ENCODE data around the gene TMEM131L. TPM values are rescaled to one million over a fixed set of nuclear protein-coding genes. Genes with fewer than 3 reads are reported as not detected.

Gene TMEM131L
- total RNA-seq, 1 donor from 2014 or later, result 18.6 TPM

DNA sequence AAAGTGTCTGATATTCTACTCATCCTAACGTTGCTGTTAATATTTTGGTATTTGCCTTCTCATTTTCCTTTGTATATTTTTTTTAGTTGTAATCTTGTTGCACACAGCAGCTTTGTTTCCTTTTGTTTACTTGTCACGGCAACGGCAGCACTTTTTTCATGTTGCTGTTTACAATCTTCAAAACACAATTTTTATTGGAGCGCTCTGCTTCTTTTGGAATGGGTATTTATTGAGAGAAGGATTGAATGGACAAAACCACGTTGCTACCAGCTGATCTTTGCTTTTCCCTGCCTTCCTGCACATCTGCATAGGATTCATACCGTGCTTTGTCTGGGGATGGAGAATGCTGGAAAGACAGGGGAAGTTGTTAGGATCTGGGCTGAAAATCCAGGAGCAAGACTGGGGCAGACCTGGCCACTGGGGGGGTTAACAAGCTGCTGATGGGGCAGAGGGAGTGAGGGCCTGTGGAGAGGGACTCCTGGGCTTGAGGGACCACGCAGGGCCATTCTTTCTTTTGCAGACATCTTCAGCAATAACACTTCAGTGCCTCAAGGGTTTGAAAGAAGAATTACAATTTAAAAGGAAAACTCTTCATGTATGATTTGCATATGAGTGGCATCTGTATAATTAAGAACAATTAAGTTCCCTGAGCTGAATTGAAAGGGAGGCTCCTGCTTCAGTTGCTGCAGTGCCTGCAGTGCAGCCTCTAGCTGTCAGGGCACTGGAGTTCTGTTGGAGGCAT, 69.8 kb downstream of the TMEM131L start:
- Histone ChIP-seq H3K36me3 (ENCODE audit: insufficient read depth, low read length) (no peaks in the 10 kb centered on the region), H3K9ac (ENCODE audit: low read length) (no peak overlapping the region), H3K27ac (ENCODE audit: low read depth, low read length) (no peak overlapping the region), H3K79me2 (ENCODE audit: insufficient read depth, low read length) (no peaks in the 10 kb centered on the region), H2AFZ (ENCODE audit: low read depth, low read length) (no peak overlapping the region), H3K4me3 (ENCODE audit: insufficient read depth, low read depth, low read length) (no peak overlapping the region), H3K4me2 (ENCODE audit: low read length) (no peak overlapping the region), H3K4me1 (ENCODE audit: insufficient read depth, low read length) (peaks cover 6% of the 10 kb centered on the region), H3K9me3 (ENCODE audit: insufficient read depth, low read depth, low read length) (no peaks in the 10 kb centered on the region), H4K20me1 (ENCODE audit: insufficient read depth, low read length) (peaks cover 21% of the 10 kb centered on the region), H3K27me3 (ENCODE audit: insufficient read depth, low read length) (no peaks in the 10 kb centered on the region)
- FAIRE-seq, result no peak
- H3K4me1 Mint-ChIP-seq (ENCODE audit: low read depth, unreplicated experiment), result peaks cover 18% of the 10 kb centered on the region
- TF ChIP-seq, protein P1, sequence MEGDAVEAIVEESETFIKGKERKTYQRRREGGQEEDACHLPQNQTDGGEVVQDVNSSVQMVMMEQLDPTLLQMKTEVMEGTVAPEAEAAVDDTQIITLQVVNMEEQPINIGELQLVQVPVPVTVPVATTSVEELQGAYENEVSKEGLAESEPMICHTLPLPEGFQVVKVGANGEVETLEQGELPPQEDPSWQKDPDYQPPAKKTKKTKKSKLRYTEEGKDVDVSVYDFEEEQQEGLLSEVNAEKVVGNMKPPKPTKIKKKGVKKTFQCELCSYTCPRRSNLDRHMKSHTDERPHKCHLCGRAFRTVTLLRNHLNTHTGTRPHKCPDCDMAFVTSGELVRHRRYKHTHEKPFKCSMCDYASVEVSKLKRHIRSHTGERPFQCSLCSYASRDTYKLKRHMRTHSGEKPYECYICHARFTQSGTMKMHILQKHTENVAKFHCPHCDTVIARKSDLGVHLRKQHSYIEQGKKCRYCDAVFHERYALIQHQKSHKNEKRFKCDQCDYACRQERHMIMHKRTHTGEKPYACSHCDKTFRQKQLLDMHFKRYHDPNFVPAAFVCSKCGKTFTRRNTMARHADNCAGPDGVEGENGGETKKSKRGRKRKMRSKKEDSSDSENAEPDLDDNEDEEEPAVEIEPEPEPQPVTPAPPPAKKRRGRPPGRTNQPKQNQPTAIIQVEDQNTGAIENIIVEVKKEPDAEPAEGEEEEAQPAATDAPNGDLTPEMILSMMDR (IDR thresholded peaks at IDR 0.05; ENCODE audit: insufficient read depth, low read depth, low read length), result no peak
- no peak for TF ChIP-seq EZH2 (IDR thresholded peaks at IDR 0.05; ENCODE audit: insufficient read depth, low read length)
- H3K36me3 Mint-ChIP-seq (ENCODE audit: low read depth, unreplicated experiment), result peaks cover 7% of the 10 kb centered on the region
- no peak overlapping the region for H3K27ac Mint-ChIP-seq (ENCODE audit: unreplicated experiment)
- no peaks in the 10 kb centered on the region for H3K9me3 Mint-ChIP-seq (ENCODE audit: unreplicated experiment)
- no peak for DNase-seq (ENCODE audit: low read depth)
- no peaks in the 10 kb centered on the region for H3K27me3 Mint-ChIP-seq (ENCODE audit: low read depth, unreplicated experiment)
- H3K4me3 Mint-ChIP-seq (ENCODE audit: unreplicated experiment), result peak overlapping the region; percentile 7

GRCh38 chr4:153537493-153537960, 71.4 kb downstream of the TMEM131L start:
- Mint-ChIP-seq H3K27ac (ENCODE audit: unreplicated experiment) (no peak overlapping the region), H3K27me3 (ENCODE audit: low read depth, unreplicated experiment) (no peaks in the 10 kb centered on the region), H3K4me3 (ENCODE audit: unreplicated experiment) (no peak overlapping the region), H3K4me1 (ENCODE audit: low read depth, unreplicated experiment) (peaks cover 32% of the 10 kb centered on the region), H3K36me3 (ENCODE audit: low read depth, unreplicated experiment) (peaks cover 9% of the 10 kb centered on the region), H3K9me3 (ENCODE audit: unreplicated experiment) (no peaks in the 10 kb centered on the region)
- DNase-seq (ENCODE audit: low read depth), result no peak
- no peaks in the 10 kb centered on the region for H3K79me2 ChIP-seq (ENCODE audit: insufficient read depth, low read length)
- no peak overlapping the region for H3K4me2 ChIP-seq (ENCODE audit: low read length)
- no peak overlapping the region for H2AFZ ChIP-seq (ENCODE audit: low read depth, low read length)
- H3K36me3 ChIP-seq (ENCODE audit: insufficient read depth, low read length), result no peaks in the 10 kb centered on the region
- TF ChIP-seq, protein P1 (IDR thresholded peaks at IDR 0.05; ENCODE audit: insufficient read depth, low read depth, low read length), result no peak
- TF ChIP-seq EZH2 (IDR thresholded peaks at IDR 0.05; ENCODE audit: insufficient read depth, low read length), result no peak
- no peaks in the 10 kb centered on the region for H3K9me3 ChIP-seq (ENCODE audit: insufficient read depth, low read depth, low read length)
- no peak for FAIRE-seq
- H3K4me3 ChIP-seq (ENCODE audit: insufficient read depth, low read depth, low read length), result no peak overlapping the region
- no peak overlapping the region for H3K27ac ChIP-seq (ENCODE audit: low read depth, low read length)
- no peak overlapping the region for H3K9ac ChIP-seq (ENCODE audit: low read length)
- peaks cover 23% of the 10 kb centered on the region for H4K20me1 ChIP-seq (ENCODE audit: insufficient read depth, low read length)
- peaks cover 17% of the 10 kb centered on the region for H3K4me1 ChIP-seq (ENCODE audit: insufficient read depth, low read length)
- H3K27me3 ChIP-seq (ENCODE audit: insufficient read depth, low read length), result no peaks in the 10 kb centered on the region

Measured in astrocyte (in vitro differentiated cells and primary cell).